Measurements from ENCODE around the gene STMN3. TPM values are rescaled to one million over a fixed set of nuclear protein-coding genes. Genes with fewer than 3 reads are reported as not detected.

The STMN3 gene
- total and polyA plus RNA-seq, 2 of the 8 experiments (the other 6 are each of a cell fraction or from before 2014, with no cell fraction given), result 51.5 to 63.1 TPM

GRCh38 chr20:63625771-63626423 lies 27.3 kb downstream of the STMN3 start:
- Histone ChIP-seq H3K4me2 (ENCODE audit: insufficient read depth in 1 of 2, low read depth in 2 of 2, low read length in 2 of 2) (peak overlapping the region; percentile 69 to 77), H3K4me3 (ENCODE audit: extremely low read depth in 1 of 4, insufficient read depth in 2 of 4, low read depth in 3 of 4, low read length in 4 of 4) (peak overlapping the region; percentile 59 to 99 (median 84)), H3K79me1 (ENCODE audit: low read depth, low read length) (peaks cover 7% of the 10 kb centered on the region), H3K79me2 (ENCODE audit: control insufficient read depth in 1 of 2, insufficient read depth in 2 of 2, low read length in 2 of 2) (peaks cover 0 to 35% of the 10 kb centered on the region in 2 experiments; a peak in 2 of 4 replicates), H2BK12ac (ENCODE audit: low read depth, low read length) (no peak overlapping the region), H3K4me1 (replicated peaks in 1 of 4; ENCODE audit: control insufficient read depth in 3 of 4, insufficient read depth in 4 of 4, low read length in 3 of 4) (peaks cover 0 to 3% (median under 1%) of the 10 kb centered on the region in 4 experiments; a peak in 3 of 7 replicates), H3K23me2 (ENCODE audit: low read depth, low read length) (peaks cover 10% of the 10 kb centered on the region; the same call in 1 of the 2 replicates), H4K5ac (ENCODE audit: insufficient read length, low read depth, low read length) (peak overlapping the region; percentile 29), H3K36me3 (ENCODE audit: control insufficient read depth in 2 of 4, insufficient read depth in 4 of 4, low read length in 3 of 4) (no peaks in the 10 kb centered on the region), H2AK5ac (ENCODE audit: low read depth, low read length) (0 out of 2 replicates have a peak overlapping the region, but pooled peaks have one; percentile 39), H4K91ac (replicated peaks; ENCODE audit: insufficient read length, low read length) (no peak overlapping the region), H2BK120ac (replicated peaks; ENCODE audit: low read depth, low read length) (no peak overlapping the region), H3K9me3 (ENCODE audit: insufficient read depth in 2 of 2, low read depth in 1 of 2, low read length in 1 of 2) (no peaks in the 10 kb centered on the region), H2BK20ac (ENCODE audit: low read length) (no peak overlapping the region), H3K4ac (replicated peaks; ENCODE audit: insufficient read length, low read depth, low read length) (no peak overlapping the region), H4K8ac (ENCODE audit: extremely low read depth, insufficient read depth, low read length) (peak overlapping the region; percentile 39), H2BK15ac (ENCODE audit: low read length) (no peak overlapping the region), H4K20me1 (replicated peaks in 1 of 2; ENCODE audit: control insufficient read depth in 1 of 2, insufficient read depth in 2 of 2, low read length in 2 of 2) (no peaks in the 10 kb centered on the region), H3K18ac (ENCODE audit: extremely low read depth, low read length) (no peak overlapping the region; the same call in 1 of the 2 replicates), H3K9ac (replicated peaks in 1 of 4; ENCODE audit: extremely low read depth in 1 of 4, low read depth in 3 of 4, low read length in 3 of 4) (peak overlapping the region; percentile 14 to 86 (median 72); a peak in 6 of 7 replicates), H2BK5ac (ENCODE audit: low read depth, low read length) (peak overlapping the region; percentile 60; the same call in 1 of the 2 replicates), H3K14ac (ENCODE audit: insufficient read length) (no peak overlapping the region), H3K23ac (ENCODE audit: insufficient read length) (no peak overlapping the region), H3K56ac (replicated peaks; ENCODE audit: insufficient read length, low read depth, low read length) (no peak overlapping the region), H3K27ac (ENCODE audit: low read depth, low read length) (peak overlapping the region; percentile 94), H3K27me3 (replicated peaks in 1 of 4; ENCODE audit: control insufficient read depth in 3 of 4, extremely low read depth in 1 of 4, insufficient read depth in 3 of 4, low read length in 3 of 4) (no peaks in the 10 kb centered on the region; a peak in 2 of 7 replicates), H2AFZ (ENCODE audit: low read length) (no peak overlapping the region)
- 28% methylated on average over 36 of the region's 36 CpGs; no CpG with 5 or more reads in 1 of the 2 experiments for WGBS, 2 experiments (ENCODE audit: extremely low coverage in 1 of 2, insufficient coverage in 1 of 2, insufficient read length in 1 of 2, insufficient replicate concordance in 2 of 2, low coverage in 1 of 2, low lambda C conversion rate in 2 of 2, missing lambda C conversion rate in 1 of 2)
- FAIRE-seq (no peak), DNase-seq (ENCODE audit: low read depth in 1 of 2, low spot score in 2 of 2) (no peak)
- TF ChIP-seq BRCA1 (IDR thresholded peaks at IDR 0.05; ENCODE audit: low read depth, low read length) (no peak), KDM4A (IDR thresholded peaks at IDR 0.05; ENCODE audit: low read depth, low read length, severe bottlenecking) (peak; percentile 10), CTBP2 (IDR thresholded peaks at IDR 0.05; ENCODE audit: borderline replicate concordance, insufficient read depth, insufficient read length, low read length) (no peak), CREB1 (IDR thresholded peaks at IDR 0.05) (0 out of 2 replicates have a peak, but pooled peaks have one; percentile 6)
- ChIA-PET POLR2A (ENCODE audit: partially characterized antibody) (interaction anchor here (0.6 to 1.3 kb wide), 6 partner anchors 16 to 330 kb away, joined by 3 to 4 read pairs (median 3); partner anchors contain the start of gene UCKL1), CTCF (ENCODE audit: partially characterized antibody) (interaction anchor here (3.1 kb wide), 1 partner anchor 11 kb away, joined by 11 read pairs; no protein-coding TSS in a partner anchor)

All from H1 (cell line).